MM.1S (cell line): ENCODE results near the gene ARGLU1.

Experiments
- CTCF ChIP-seq: fragments of 300-600 bp; sonication (generic); IDR thresholded peaks from 2 replicates; pipeline ENCODE4 v1.5.1; 2016; ENCODE audit warnings: antibody characterized with exemption, low read length, mixed read lengths
- EZH2 ChIP-seq: fragments of 300-600 bp; sonication (generic); optimal IDR thresholded peaks from 2 replicates; pipeline ENCODE3; 2017; ENCODE audit warnings: low read depth, mild to moderate bottlenecking, antibody characterized with exemption, low read length, mixed read lengths
- EZH2phosphoT487 ChIP-seq: fragments of 300-600 bp; sonication (generic); IDR thresholded peaks from 2 replicates; pipeline ENCODE4 v1.6.1; 2018; ENCODE audit warnings: antibody characterized with exemption, low read length

GRCh38 chr13:106587787-106588186 is 19.9 kb upstream of the ARGLU1 start:
- TF ChIP-seq CTCF (no peak), EZH2 (no peak), EZH2phosphoT487 (no peak)
